HG03342 (cell line): ENCODE data around the gene USP50.
"Not testable (repeated sequence)": the region's sequence is repeated elsewhere in the genome, so short reads cannot be mapped to it uniquely, and the experiment has no call there.

Source experiments
- ATAC-seq: cut with Tn5 transposase; IDR thresholded peaks from one replicate; pipeline ENCODE4 v1.9.1; 2021; ENCODE audit warnings: mild to moderate bottlenecking, moderate library complexity; ENCODE audit not compliant: unreplicated experiment

The USP50 gene

DNA sequence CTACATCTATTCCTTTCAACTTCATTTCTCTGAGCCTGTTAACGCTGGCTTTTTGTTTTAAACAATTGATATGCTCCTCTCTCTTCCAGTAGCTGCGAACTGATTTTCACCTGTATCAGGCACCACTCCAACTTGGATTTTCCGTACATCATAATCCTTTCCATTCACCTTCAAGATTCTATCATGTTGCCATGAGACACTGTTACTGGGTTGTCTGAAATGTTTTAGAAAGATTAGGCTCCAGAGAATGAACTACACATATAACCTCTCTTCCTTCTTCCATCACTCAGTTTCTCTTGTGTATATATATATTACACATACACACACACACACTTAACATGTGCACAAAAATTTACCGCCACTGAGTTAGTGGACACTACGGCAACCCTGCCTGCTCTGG, at the start of gene USP50:
USP50 (minus strand) TSS at position 101 of the 400 bp plus-strand sequence. CDS start 141 bp downstream, outside the sequence.
- no peak for ATAC-seq

DNA sequence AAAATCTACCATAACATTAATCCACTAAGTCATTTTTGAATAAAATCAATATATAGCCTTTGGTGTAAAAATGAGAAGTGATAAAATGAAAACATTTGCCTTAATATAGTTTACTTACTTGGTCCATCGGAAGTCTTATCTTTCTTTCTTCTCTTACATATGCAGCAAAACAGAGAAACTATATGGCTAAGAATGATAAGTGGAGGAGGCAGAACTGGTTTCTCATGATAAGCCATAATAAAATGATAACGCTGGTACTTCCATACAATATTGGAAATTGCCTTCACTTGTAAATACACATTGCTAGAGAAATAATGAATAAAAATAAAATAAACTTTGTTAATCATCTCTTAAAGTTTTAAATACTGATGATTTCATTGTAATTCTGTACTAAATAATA, 47.8 kb upstream of the USP50 start:
- ATAC-seq = no peak

DNA sequence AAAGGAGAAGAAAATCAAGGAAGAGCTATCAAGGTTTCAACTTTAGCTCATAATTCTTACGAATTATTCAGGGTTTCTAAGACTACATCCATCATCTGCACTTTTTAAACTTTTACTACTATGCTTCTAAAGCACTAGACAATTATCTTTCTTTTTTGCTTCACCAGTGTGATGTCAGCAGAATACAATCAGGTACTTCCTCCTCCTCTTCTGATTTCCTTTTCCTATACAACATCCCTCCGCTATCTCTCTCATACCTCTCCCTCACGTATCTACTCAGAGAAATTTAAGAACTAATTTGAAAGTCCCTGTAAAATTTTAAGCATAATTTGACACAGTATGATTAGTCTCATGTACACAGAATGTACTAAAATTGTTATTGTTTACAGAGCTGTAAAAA, 47.3 kb upstream of the USP50 start:
- ATAC-seq = no peak

- no peak for ATAC-seq
Observed at GRCh38 chr15:50590288-50590687, 43.8 kb upstream of the USP50 start.

DNA sequence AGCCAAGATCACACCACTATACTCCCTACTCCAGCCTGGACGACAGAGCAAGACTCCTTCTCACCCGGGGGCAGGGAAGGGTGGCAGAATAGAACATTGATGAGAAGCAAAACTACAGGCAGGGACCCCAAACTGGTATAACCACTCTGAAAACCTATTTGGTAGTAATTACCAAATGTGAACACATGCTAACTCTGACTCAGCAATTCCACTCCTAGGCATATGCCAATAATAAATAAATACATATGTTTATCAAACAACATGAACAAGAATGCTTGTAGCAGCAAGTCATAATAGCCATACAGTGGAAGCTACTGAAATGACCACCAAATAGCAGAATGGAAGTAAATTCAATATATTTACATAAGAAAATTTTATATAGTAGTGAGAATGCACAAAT, 31.0 kb upstream of the USP50 start:
- no peak for ATAC-seq

GRCh38 chr15:50576166-50576565, 29.7 kb upstream of the USP50 start:
- no peak for ATAC-seq

GRCh38 chr15:50573842-50574241, 27.4 kb upstream of the USP50 start:
- not testable (repeated sequence) for ATAC-seq

- no peak for ATAC-seq
Observed at GRCh38 chr15:50563756-50564155, 17.3 kb upstream of the USP50 start.

GRCh38 chr15:50562735-50563640, 16.5 kb upstream of the USP50 start:
- ATAC-seq = no peak

DNA sequence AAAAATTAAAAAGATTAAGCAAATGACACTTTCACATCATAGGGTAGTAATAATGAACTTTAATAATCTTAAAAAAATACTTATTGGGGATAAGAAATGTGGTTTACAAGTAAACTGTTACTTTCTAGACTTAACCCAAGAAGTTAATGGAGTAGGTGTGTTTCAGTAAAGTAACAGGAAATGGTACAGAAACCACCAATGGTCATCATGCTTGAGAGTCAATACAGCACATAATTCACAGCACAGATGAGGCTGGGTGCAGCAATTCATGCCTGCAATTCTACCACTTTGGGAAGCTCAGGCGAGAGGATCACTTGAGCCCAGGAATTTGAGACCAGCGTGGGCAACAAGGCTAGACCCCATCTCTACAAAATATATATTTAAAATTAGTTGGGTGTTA, 11.5 kb upstream of the USP50 start:
- no peak for ATAC-seq

GRCh38 chr15:50556642-50557371, 10.3 kb upstream of the USP50 start:
- no peak for ATAC-seq

DNA sequence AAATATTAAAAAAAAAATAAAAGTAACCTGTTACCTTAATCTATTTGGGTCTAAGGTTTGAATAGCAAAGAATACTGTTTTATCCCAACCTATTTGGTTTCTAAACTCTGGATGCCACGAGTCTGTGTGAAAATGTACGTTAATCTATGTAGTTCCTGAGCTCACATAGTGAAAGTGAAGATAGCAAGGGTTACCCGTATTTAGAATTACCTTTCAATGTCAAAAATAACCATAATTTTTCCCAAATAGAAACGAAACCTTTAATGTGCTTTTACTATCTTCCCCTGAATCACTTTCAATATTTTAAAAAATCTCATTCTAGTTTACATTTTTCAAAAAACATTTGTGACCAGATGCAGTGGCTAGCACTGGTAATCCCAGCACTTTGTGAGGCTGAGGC, 5.8 kb upstream of the USP50 start:
- ATAC-seq = no peak

GRCh38 chr15:50549326-50549725, 2.9 kb upstream of the USP50 start:
- ATAC-seq = no peak

DNA sequence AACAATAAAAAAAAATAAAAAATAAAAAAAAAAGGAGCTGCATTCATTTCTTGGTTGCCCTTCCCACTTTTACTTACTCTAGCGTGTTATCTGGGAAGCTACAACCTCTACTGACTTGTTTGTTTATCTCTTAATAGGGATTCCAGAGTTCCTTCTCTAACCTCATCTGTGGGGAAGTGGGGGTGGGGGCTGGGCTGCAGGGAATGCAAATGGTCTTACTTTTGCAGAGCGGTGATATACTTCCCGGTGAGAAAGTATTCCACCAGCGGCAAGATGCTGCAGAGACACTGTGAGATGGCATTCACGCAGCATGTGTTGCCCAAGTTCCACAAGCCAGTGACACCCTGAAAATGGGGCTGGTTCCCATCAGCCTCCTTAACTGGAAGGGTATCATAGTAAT, 2.1 kb downstream of the USP50 start:
- no peak for ATAC-seq

- ATAC-seq = no peak
Observed at GRCh38 chr15:50543556-50543955, 2.9 kb downstream of the USP50 start.

- no peak for ATAC-seq
Observed at GRCh38 chr15:50542887-50543210, 3.6 kb downstream of the USP50 start.

DNA sequence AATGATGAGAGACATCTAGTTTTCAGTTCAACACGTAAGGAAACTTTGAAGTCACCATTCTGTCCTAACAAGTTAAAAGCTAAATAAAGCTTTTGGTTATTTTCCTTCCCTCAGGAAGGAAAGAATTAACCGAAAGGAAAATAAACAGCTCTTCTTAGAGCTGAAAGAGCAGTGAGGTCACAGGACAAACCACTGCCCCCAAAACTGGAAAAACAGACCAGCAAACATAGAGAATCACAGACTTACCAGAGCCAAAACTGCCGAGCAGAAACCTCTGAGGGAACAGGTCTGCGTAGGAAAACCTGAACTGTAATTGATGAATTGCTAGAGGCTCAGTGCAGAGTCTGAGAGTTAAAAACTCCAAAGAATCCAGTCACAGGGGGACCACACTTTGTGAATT, 14.7 kb downstream of the USP50 start:
- ATAC-seq = no peak

DNA sequence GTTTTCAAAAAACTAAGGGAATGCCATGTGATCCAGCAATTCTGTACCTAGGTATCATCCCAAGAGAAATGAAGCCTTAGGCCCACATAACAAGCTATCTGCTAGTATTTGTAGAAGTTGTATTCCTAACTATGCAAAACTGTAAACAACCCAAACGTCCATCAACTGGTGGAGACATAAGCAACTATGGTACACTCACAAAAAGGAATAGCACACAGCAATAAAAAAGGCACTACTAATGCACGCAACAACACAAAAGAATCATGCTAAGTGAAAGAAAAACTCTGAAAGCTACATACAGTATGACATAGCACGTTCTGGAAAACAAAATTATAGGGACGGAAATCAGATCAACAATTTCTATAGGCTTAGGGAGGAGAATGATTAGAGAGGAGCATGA, 15.3 kb downstream of the USP50 start:
- no peak for ATAC-seq

DNA sequence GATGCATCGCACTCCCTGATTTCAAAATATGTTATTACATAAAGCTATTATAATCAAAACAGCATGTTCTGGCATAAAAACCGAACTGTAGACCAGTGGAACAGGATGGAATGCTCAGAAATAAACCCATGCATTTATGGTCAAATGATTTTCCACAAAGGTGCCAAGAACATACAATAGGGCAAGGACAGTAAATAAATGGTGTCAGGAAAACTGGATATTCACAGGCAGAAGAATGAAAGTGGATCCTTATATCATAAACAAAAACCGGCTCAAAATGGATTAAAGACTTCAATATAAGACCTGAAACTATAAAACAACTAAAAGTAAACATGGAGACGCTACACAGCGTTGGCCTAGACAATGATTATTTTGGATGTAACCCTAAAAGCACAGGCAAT, 22.6 kb downstream of the USP50 start:
- no peak for ATAC-seq

DNA sequence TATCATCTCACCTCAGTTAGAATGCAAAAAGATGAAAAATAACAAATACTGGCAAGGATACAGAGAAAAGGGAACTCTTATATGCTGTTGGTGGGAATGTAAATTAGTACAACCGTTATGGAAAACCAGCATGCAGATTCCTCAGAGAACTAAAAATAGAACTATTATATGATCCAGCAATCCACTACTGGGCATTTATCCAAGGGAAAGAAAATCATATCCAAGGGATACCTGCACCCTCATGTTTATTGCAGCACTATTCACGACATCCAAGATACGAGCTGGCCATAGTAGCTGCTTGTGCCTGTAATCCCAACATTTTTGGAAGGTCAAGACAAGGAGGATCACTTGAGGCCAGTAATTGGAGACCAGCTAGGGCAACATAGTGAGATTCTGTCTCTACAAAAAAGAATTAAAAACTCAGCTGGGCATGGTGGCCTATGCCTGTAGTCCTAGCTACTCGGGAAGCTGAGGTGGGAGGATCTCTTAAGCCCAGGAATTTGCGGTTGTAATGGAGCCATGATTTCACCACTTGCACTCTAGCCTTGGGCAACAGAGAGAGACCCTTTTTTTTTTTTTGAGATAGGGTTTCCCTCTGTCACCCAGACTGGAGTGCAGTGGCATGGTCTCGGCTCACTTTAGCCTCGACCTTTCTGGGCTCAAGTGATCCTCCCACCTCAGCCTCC, 26.6 kb downstream of the USP50 start:
- ATAC-seq = no peak

DNA sequence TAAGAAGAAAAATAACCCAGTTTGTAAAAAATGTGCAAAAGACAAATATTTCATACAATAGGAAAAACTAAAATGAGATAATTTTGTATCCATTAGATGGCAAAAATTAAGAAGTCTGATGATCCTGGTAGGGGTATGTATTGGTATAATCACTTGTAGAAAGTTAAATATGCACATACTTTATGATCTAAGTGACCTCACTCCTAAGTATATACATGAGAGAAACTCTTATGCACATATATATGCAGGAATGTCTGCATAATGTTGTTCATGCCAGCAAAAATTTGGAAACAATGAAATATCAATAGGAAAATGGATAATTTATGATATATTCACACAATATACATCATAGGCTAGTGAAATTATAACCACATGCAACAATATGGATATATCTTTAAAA, 33.5 kb downstream of the USP50 start:
- no peak for ATAC-seq

- ATAC-seq = no peak
Observed at GRCh38 chr15:50506121-50506520, 40.3 kb downstream of the USP50 start.
